ENCODE results near the gene GAN. TPM values are rescaled to one million over a fixed set of nuclear protein-coding genes. Genes with fewer than 3 reads are reported as not detected.

Gene GAN
- total and polyA plus RNA-seq, 9 of the 15 experiments (the other 6 are each of a cell fraction or from before 2014, with no cell fraction given), result 0.83 to 15.1 (median 5.2) TPM

- TF ChIP-seq NFYB (IDR thresholded peaks at IDR 0.05; ENCODE audit: extremely low read depth, insufficient read length) (no peak), ATF1 (CRISPR knock-in tag; IDR thresholded peaks at IDR 0.05) (no peak), ATF1 (tag; IDR thresholded peaks at IDR 0.05) (peak; percentile 65), ARID3B (CRISPR knock-in tag; IDR thresholded peaks at IDR 0.05; ENCODE audit: borderline replicate concordance) (no peak)
These were observed 86.5 kb downstream of the GAN start (continued) for GRCh38 chr16:81401035-81401950.

- CTCF ChIA-PET (ENCODE audit: low intra/inter-chr PET ratio), result interaction anchor here (0.7 to 2.4 kb wide), 9 partner anchors 135 to 335 kb away, joined by 3 to 18 read pairs (median 4); no protein-coding TSS in a partner anchor
- Histone ChIP-seq H3K79me2 (ENCODE audit: control insufficient read depth, insufficient read depth, low read length) (no peaks in the 10 kb centered on the region), H3K9me1 (ENCODE audit: control insufficient read depth, insufficient read depth, low read length) (no peaks in the 10 kb centered on the region), H2AFZ (ENCODE audit: low read depth, low read length) (0 out of 2 replicates have a peak overlapping the region, but pooled peaks have one; percentile 93), H3K9ac (ENCODE audit: insufficient read depth in 1 of 2, low read depth in 2 of 2, low read length in 2 of 2) (peak overlapping the region in 1 of 2 experiments; percentile 56; a peak in 1 of 4 replicates), H3K36me3 (ENCODE audit: control insufficient read depth, insufficient read depth, low read length) (no peaks in the 10 kb centered on the region), H3K4me2 (ENCODE audit: insufficient read depth, low read length) (peak overlapping the region; percentile 83), H3K9me3 (replicated peaks; ENCODE audit: control insufficient read depth, insufficient read depth, low read depth, low read length) (no peaks in the 10 kb centered on the region), H3K27me3 (ENCODE audit: control insufficient read depth in 2 of 2, insufficient read depth in 2 of 2, low read length in 2 of 2) (peaks cover 4 to 16% of the 10 kb centered on the region in 2 experiments; a peak in 3 of 5 replicates), H3K27ac (ENCODE audit: extremely low read depth, low read depth, low read length) (no peak overlapping the region), H3K4me3 (no peak overlapping the region; the same call in 1 of the 2 replicates), H3K4me1 (replicated peaks in 1 of 2; ENCODE audit: control insufficient read depth in 2 of 2, insufficient read depth in 2 of 2, low read length in 2 of 2) (peaks cover 6 to 9% of the 10 kb centered on the region in 2 experiments; a peak in 4 of 5 replicates), H4K20me1 (replicated peaks; ENCODE audit: control insufficient read depth, insufficient read depth, low read length) (no peaks in the 10 kb centered on the region)
- BruUV-seq (replicated peaks), result no TSS peak
- TF ChIP-seq YY1 (IDR thresholded peaks at IDR 0.05; ENCODE audit: borderline replicate concordance in 1 of 3, control insufficient read depth in 1 of 3, extremely low read depth in 1 of 3, insufficient read depth in 3 of 3, insufficient read length in 1 of 3, insufficient replicate concordance in 2 of 3, low read depth in 1 of 3, low read length in 2 of 3) (no peak), PRDM10 (IDR thresholded peaks at IDR 0.05; ENCODE audit: partially characterized antibody) (peak; percentile 18)
- POLR2A ChIA-PET, result interaction anchor here (0.5 to 0.6 kb wide), 3 partner anchors 21 to 348 kb away, joined by 3 read pairs; no protein-coding TSS in a partner anchor
- in situ Hi-C loops (cut with MboI) (loop anchor here (5.0 kb wide), 1 partner anchor 324 kb away; no protein-coding TSS in a partner anchor), intact Hi-C loops (cut with micrococcal nuclease) (loop anchor here (1.0 to 10.0 kb wide), 7 partner anchors 92 to 472 kb away; no protein-coding TSS in a partner anchor)
- no peak for FAIRE-seq
- 17% methylated on average over 5 of the region's 5 CpGs for WGBS (ENCODE audit: insufficient coverage, low coverage, missing lambda C conversion rate)
- no peak for DNase-seq (ENCODE audit: extremely low read depth in 1 of 4, low spot score in 3 of 4)
- no peak for ATAC-seq
These were observed 88.4 kb downstream of the GAN start for GRCh38 chr16:81403208-81403600.
